HG03378 (cell line): Measurements from ENCODE around the gene NBAS.
"Not testable (repeated sequence)": the region's sequence is repeated elsewhere in the genome, so short reads cannot be mapped to it uniquely, and the experiment has no call there.

ENCODE experiments used
- ATAC-seq: cut with Tn5 transposase; IDR thresholded peaks from one replicate; pipeline ENCODE4 v1.9.1; 2021; ENCODE audit warnings: mild to moderate bottlenecking, moderate library complexity; ENCODE audit not compliant: unreplicated experiment

The NBAS gene

GRCh38 chr2:15278296-15278695 is 282.8 kb downstream of the NBAS start:
- ATAC-seq: no peak

DNA sequence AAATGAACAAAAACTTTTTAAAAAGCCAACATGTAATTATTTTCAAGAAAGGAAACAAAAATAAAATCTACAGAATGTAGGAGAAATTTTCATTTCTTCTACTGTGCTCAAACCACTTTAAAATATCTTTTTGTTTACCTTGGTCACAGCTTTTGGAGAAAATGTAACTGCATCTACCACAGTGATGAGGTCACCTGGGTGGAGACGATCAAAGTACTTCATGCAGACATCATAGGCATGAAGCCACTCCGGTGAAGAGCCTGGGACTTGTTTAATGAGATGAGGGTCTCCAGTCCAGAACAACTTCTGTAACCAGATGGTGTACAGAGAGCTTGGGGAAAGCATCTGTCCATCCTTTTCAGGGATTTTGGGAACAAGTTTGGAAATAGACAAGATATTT is 285.8 kb downstream of the NBAS start:
- ATAC-seq: no peak

DNA sequence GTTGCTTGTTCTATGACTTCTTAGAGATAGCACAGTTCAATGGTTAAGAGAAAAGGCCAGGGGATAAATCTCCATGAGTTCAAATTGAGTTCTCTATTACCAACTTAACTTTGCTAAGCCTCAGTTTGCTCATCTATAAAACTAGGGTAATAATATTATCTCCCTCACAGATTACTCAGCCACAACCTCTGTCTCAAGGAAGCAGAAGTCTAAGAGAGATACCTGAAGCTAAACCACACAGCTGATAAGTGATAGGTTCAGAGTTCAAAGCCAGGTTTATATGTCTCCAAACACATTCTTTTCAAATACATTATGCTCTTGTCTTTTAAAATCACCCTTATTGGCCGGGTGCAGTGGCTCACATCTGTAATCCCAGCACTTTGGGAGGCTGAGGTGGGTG is 287.7 kb downstream of the NBAS start:
- ATAC-seq: no peak

- no peak for ATAC-seq
Measured at GRCh38 chr2:15272942-15273341, 288.2 kb downstream of the NBAS start.

DNA sequence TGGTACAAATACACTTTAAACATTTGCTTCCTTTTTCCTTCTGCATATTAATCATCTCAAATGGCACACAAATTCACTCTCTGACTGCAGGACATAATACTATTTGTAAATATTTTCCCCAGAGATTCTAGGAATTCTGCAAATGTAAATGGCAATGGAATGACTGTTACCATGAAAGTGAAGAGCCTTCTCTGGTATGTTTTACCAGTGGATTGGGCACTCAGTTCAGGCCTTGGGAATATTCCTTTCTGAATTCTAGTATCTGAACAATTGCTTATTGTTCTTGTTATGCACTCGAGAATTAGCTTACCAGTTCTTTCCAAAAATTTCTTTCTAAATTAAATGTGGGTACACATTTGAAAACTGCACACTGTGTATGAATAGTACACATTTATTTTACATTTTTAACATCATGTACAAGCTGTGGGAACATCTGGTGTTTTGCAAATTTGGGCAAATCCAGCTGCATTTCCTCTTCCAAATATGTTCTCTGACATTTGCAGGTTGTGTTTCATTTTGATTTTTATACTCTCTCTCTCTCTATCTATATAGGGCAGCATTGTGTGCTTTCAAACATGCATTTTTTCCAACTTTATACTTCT is 289.1 kb downstream of the NBAS start:
- ATAC-seq: no peak

- no peak for ATAC-seq
Measured at GRCh38 chr2:15271276-15271675, 289.9 kb downstream of the NBAS start.

DNA sequence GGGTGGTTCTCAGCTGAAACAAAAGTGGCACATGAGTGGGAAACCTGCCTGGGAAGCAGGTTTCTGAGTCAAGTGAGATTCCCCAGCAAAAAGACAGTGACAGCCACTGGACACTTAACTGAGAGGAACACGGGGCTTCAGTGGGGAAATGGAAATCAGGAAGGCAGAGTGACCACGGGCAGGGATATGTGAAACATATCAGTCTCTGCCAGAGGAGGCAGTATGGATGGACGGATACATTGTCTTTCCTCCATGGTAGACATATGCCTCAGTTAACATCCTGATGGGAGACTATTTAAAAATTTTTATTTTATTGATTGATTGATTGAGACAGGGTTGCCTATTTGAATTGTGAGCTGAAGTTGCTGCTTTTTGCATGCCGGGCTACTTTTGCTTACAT is 292.1 kb downstream of the NBAS start:
- no peak for ATAC-seq

DNA sequence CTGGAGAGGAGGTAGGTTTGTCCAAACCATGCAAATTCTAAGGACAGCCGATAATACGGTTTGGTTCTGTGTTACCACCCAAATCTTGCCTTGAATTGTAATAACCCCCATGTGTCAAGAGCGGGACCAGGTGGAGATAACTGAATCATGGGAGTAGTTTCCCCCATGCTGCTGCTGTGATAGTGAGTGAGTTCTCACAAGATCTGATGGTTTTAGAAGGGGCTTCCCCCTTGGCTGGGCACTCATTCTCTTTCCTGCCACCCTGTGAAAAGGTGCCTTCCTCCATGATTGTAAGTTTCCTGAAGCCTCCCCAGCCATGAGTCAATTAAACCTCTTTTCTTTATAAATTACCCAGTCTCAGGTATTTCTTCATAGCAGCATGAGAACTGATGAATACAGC is 295.2 kb downstream of the NBAS start:
- no peak for ATAC-seq

- ATAC-seq: no peak
Measured at GRCh38 chr2:15263976-15264685, 297.0 kb downstream of the NBAS start.

- no peak for ATAC-seq
Measured at GRCh38 chr2:15262792-15263191, 298.3 kb downstream of the NBAS start.

- ATAC-seq: no peak
Measured at GRCh38 chr2:15260835-15261234, 300.3 kb downstream of the NBAS start.

DNA sequence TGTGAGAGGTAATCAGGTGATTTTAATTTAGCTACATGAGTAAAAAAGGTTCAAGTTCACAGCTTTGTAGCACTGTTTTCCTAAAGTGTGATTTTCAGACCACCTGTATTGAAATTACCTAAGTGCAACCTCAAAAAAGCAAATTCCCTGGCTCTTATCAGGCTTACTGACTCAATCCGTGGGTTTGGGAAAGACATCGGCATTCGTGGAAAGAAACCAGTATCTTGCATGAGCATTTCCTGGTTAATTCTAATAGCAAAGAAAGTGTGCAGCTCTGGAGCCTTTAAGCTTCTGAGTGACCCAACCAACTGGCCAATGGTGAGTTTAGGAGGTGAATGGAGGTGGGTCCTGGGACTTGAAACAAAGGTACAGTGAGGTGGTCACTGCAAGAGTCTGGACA is 300.9 kb downstream of the NBAS start:
- ATAC-seq: no peak

DNA sequence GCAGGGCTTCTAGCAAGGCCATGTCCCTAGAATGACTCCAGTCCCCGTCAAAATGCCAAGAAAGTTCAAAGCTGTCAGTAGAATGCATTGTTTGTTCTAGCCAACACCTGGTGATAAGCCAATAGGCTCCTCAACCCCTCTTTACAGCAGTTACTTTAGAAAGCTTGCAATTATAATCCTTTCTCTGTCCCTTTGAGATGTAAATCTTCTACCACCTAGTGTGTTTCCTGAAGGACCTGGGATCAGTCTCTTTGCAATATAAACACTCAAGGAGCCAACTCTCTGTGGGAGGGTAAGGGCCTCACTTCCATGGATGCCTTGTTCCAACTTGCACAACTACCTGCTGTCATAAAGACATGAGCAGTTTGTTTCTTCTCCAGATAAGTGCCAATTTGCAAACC is 301.8 kb downstream of the NBAS start:
- ATAC-seq: no peak

DNA sequence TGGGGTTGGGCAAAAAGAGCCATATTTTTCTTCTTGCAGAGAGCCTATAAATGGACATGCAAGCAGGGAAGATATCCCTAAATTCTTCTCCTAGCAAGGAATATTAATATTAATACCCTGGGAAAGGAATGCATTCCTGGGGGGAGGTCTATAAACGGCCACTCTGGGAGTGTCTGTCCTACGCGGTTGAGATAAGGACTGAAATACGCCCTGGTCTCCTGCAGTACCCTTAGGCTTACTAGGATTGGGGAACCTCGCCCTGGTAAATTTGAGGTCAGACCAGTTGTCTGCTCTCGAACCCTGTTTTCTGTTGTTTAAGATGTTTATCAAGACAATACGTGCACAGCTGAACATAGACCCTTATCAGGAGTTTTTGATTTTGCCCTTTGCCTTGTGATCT is 302.7 kb downstream of the NBAS start:
- not testable (repeated sequence) for ATAC-seq

GRCh38 chr2:15253835-15254286 is 307.3 kb downstream of the NBAS start:
- no peak for ATAC-seq

- ATAC-seq: no peak
Measured at GRCh38 chr2:15253247-15253646, 307.9 kb downstream of the NBAS start.

DNA sequence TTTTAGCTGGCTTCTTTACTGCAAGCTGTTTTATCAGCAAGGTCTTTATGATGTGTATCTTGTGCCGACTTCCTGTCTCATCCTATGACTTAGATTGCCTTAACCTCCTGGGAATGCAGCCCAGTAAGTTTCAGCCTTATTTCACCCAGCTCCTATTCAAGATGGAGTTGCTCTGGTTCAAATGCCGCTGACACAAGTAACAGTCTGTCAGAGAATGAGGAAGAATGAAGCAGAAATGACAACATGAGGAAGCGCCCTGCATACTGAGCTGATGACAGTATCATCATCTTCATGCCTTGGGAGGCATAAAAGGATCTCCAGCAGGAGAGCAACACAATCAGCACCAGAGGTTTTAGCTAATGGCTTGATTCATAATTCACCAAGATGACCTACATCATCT is 309.4 kb downstream of the NBAS start:
- no peak for ATAC-seq

DNA sequence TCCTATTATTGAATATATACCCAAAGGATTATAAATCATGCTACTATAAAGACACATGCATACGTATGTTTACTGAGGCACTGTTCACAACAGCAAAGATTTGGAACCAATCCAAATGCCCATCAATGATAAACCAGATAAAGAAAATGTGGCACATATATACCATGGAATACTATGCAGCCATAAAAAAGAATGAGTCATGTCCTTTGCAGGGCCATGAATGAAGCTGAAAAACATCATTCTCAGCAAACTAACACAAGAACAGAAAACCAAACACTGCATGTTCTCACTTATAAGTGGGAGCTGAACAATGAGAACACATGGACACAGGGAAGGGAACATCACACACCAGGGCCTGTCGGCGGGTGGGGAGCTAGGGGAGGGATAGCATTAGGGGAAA is 310.2 kb downstream of the NBAS start:
- ATAC-seq: not testable (repeated sequence)

GRCh38 chr2:15246870-15247269 is 314.3 kb downstream of the NBAS start:
- no peak for ATAC-seq

- no peak for ATAC-seq
Measured at GRCh38 chr2:15243762-15244161, 317.4 kb downstream of the NBAS start.

- ATAC-seq: no peak
Measured at GRCh38 chr2:15242936-15243461, 318.1 kb downstream of the NBAS start.

DNA sequence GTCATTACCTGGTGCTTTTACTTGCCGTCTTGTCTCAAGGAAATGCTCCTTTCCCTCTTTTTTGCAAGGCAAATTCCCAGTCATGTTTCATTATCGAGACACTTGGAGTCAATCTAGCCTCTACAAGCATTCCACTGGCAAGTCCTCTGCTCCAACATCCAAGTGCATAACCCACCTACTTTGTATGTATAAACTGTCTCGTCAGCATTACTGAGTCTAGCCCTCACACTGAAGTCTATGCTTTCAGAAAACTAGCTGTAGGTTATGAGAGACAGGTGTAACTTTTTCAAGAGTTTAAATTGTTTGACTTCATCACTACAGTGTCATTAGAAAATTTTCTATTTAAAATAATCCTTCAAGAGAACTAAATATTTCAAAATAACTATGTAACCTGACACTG is 319.2 kb downstream of the NBAS start:
- no peak for ATAC-seq

- no peak for ATAC-seq
Measured at GRCh38 chr2:15241201-15241600, 319.9 kb downstream of the NBAS start.
